Body of pancreas (tissue), 4 donors: ENCODE results near the gene ADGRB2.

Experiments used
- POLR2A ChIP-seq, 3 donors: fragments of 450-650 bp; IDR thresholded peaks; one replicate each; pipeline ENCODE4 v1.6.1; 2016; ENCODE audit warnings: antibody characterized with exemption in 3 of 3, mild to moderate bottlenecking in 2 of 3
- TF ChIP-seq, protein P1 (sequence below), 7 experiments: fragments of 450-650 bp in 4 of 7; fragments of 200-600 bp in 3 of 7; sonication (generic) in 3 of 7; IDR thresholded peaks; one replicate each; pipeline ENCODE4 v1.5.1; 2016 to 2019; ENCODE audit warnings: antibody characterized with exemption in 7 of 7

DNA sequence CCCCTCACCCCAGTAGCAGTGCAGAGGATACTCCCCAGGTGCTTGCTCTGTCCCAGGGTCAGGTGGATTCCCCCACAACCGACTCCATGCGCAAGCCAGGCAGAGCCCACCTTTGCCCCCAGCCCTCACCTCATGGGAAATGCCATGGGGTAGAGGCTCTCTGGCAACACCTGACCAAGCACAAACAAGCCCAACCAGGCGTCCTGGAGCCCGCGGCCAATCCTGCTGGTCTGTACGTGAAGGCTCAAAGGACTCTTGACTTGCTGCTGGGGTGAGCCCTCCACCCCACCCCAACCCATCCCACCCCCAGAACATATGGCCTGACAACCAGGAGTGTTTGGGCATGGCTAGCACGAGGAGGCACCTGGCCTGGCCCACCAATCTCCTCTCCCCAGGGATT, 1.8 kb downstream of the ADGRB2 start:
- TF ChIP-seq, protein P1, sequence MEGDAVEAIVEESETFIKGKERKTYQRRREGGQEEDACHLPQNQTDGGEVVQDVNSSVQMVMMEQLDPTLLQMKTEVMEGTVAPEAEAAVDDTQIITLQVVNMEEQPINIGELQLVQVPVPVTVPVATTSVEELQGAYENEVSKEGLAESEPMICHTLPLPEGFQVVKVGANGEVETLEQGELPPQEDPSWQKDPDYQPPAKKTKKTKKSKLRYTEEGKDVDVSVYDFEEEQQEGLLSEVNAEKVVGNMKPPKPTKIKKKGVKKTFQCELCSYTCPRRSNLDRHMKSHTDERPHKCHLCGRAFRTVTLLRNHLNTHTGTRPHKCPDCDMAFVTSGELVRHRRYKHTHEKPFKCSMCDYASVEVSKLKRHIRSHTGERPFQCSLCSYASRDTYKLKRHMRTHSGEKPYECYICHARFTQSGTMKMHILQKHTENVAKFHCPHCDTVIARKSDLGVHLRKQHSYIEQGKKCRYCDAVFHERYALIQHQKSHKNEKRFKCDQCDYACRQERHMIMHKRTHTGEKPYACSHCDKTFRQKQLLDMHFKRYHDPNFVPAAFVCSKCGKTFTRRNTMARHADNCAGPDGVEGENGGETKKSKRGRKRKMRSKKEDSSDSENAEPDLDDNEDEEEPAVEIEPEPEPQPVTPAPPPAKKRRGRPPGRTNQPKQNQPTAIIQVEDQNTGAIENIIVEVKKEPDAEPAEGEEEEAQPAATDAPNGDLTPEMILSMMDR (IDR thresholded peaks at IDR 0.05) = no peak
- no peak for TF ChIP-seq POLR2A (IDR thresholded peaks at IDR 0.05)
